Neural progenitor cell (in vitro differentiated cells): ENCODE data around the gene RNF151.

Source experiments
- EZH2 ChIP-seq: fragments of 200-600 bp; sonication (generic); IDR thresholded peaks from 2 replicates; pipeline ENCODE4 v1.6.1; 2017; ENCODE audit warnings: antibody characterized with exemption, mild to moderate bottlenecking, moderate library complexity
- TF ChIP-seq, protein P1 (sequence below): fragments of 200-600 bp; sonication (generic); IDR thresholded peaks from 2 replicates; pipeline ENCODE4 v1.5.1; 2017; ENCODE audit warnings: antibody characterized with exemption, mild to moderate bottlenecking

DNA sequence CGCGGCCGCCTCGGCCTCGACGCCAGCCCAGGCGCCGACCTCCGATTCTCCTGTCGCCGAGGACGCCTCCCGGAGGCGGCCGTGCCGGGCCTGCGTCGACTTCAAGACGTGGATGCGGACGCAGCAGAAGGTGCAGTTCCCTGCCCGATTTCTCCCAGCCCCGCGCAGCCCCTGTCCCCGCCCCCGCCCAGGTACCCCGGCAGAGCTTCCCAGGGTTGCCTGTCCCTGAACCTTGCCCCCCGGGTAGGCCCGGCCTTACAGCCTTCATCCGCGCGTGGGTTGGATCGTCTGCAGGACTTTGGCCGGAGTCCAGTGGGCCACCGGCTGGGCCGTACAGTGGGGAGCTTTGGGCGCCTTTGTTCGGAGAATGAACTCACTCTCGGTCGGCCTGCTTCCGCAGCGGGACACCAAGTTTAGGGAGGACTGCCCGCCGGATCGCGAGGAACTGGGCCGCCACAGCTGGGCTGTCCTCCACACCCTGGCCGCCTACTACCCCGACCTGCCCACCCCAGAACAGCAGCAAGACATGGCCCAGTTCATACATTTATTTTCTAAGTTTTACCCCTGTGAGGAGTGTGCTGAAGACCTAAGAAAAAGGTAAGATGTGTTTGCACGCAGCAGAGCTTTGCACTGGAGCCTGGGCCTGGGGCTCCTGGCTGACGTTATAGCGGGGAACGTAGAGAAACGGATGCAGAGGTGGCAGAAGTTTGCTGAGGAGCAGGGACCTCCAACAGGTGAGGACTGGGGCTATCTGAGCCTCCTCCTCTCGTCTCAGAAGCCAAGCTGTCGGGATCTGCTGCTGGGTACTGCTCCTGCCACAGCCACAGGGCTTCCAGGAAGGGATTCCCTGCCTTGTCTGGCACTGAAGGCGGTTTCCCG, 17.9 kb downstream of the RNF151 start:
- TF ChIP-seq, protein P1, sequence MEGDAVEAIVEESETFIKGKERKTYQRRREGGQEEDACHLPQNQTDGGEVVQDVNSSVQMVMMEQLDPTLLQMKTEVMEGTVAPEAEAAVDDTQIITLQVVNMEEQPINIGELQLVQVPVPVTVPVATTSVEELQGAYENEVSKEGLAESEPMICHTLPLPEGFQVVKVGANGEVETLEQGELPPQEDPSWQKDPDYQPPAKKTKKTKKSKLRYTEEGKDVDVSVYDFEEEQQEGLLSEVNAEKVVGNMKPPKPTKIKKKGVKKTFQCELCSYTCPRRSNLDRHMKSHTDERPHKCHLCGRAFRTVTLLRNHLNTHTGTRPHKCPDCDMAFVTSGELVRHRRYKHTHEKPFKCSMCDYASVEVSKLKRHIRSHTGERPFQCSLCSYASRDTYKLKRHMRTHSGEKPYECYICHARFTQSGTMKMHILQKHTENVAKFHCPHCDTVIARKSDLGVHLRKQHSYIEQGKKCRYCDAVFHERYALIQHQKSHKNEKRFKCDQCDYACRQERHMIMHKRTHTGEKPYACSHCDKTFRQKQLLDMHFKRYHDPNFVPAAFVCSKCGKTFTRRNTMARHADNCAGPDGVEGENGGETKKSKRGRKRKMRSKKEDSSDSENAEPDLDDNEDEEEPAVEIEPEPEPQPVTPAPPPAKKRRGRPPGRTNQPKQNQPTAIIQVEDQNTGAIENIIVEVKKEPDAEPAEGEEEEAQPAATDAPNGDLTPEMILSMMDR, result no peak
- no peak for TF ChIP-seq EZH2
